ENCODE measurements around the gene SPG7. TPM values are rescaled to one million over a fixed set of nuclear protein-coding genes. Genes with fewer than 3 reads are reported as not detected.

SPG7 gene
- polyA plus RNA-seq, 2 of the 4 experiments (the other 2 are of a cell fraction) = 53.2 to 73.2 TPM

GRCh38 chr16:89605186-89605970 lies 97.2 kb downstream of the SPG7 start:
- CTCF ChIA-PET = interaction anchor here (1.0 to 2.1 kb wide), 3 partner anchors 10 to 62 kb away, joined by 3 to 14 read pairs (median 4); no protein-coding TSS in a partner anchor
- Histone ChIP-seq H3K4me3 (no peak overlapping the region), H3K4me2 (no peak overlapping the region), H3K9me3 (no peaks in the 10 kb centered on the region), H3K4me1 (peaks cover 28% of the 10 kb centered on the region), H3K27ac (no peak overlapping the region)
- POLR2A ChIA-PET = no interaction called here
- no peak for DNase-seq (ENCODE audit: low read depth in 1 of 2, low spot score in 1 of 2)
- WGBS (ENCODE audit: missing lambda C conversion rate) = 86% methylated on average over 24 of the region's 34 CpGs
- TF ChIP-seq RFX5 (IDR thresholded peaks at IDR 0.05) (no peak), MAZ (IDR thresholded peaks at IDR 0.05; ENCODE audit: borderline replicate concordance, low read depth, low read length) (no peak), TFCP2L1 (CRISPR knock-in tag; IDR thresholded peaks at IDR 0.05) (no peak), HOXA7 (CRISPR knock-in tag; IDR thresholded peaks at IDR 0.05) (no peak), TP53 (CRISPR knock-in tag; IDR thresholded peaks at IDR 0.05) (no peak), E2F6 (IDR thresholded peaks at IDR 0.05; ENCODE audit: borderline replicate concordance, low read depth) (no peak), ZSCAN20 (CRISPR knock-in tag; IDR thresholded peaks at IDR 0.05) (no peak), POLR2AphosphoS2 (conservative IDR thresholded peaks at IDR 0.05; ENCODE audit: low read length) (no peak), ZC3H11A (IDR thresholded peaks at IDR 0.05) (no peak), JUNB (IDR thresholded peaks at IDR 0.05) (no peak), PHF8 (IDR thresholded peaks at IDR 0.05; ENCODE audit: borderline replicate concordance, low read depth) (no peak), MAX (IDR thresholded peaks at IDR 0.05) (no peak), GATA3 (IDR thresholded peaks at IDR 0.05; ENCODE audit: borderline replicate concordance) (no peak), RNF2 (IDR thresholded peaks at IDR 0.05; ENCODE audit: borderline replicate concordance, low read depth) (no peak), BHLHE40 (IDR thresholded peaks at IDR 0.05; ENCODE audit: low read depth, low read length) (no peak), PBX3 (IDR thresholded peaks at IDR 0.05) (no peak)
- TF ChIP-seq, protein P1, sequence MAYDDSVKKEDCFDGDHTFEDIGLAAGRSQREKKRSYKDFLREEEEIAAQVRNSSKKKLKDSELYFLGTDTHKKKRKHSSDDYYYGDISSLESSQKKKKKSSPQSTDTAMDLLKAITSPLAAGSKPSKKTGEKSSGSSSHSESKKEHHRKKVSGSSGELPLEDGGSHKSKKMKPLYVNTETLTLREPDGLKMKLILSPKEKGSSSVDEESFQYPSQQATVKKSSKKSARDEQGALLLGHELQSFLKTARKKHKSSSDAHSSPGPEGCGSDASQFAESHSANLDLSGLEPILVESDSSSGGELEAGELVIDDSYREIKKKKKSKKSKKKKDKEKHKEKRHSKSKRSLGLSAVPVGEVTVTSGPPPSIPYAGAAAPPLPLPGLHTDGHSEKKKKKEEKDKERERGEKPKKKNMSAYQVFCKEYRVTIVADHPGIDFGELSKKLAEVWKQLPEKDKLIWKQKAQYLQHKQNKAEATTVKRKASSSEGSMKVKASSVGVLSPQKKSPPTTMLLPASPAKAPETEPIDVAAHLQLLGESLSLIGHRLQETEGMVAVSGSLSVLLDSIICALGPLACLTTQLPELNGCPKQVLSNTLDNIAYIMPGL (CRISPR knock-in tag; IDR thresholded peaks at IDR 0.05; ENCODE audit: borderline replicate concordance) = no peak
- TF ChIP-seq, protein P2, sequence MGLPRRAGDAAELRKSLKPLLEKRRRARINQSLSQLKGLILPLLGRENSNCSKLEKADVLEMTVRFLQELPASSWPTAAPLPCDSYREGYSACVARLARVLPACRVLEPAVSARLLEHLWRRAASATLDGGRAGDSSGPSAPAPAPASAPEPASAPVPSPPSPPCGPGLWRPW (IDR thresholded peaks at IDR 0.05) = no peak
- ATAC-seq = no peak
- FAIRE-seq = no peak

DNA sequence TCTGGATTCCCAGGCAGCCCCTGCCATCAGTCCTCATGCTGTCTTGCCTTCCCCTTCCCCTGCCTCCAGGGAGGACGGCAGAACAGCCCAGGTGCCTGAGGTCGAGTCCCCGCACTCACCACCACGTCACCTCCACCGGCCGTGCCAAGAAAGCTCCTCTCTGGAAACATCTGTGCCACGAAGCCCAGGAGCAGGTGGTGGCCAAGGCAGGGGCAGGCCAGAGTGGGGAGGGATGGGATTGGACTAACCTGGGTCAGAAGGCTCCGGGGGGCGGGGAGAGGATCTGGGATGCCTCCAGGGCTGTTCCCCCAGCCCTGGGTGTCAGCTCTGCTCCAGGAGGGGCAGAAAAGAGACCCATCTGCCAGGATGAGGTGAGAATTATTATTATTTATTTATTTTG lies 97.8 kb downstream of the SPG7 start:
- Histone ChIP-seq H3K4me3 (no peak overlapping the region), H3K4me1 (peaks cover 28% of the 10 kb centered on the region), H3K27ac (no peak overlapping the region), H3K9me3 (no peaks in the 10 kb centered on the region), H3K4me2 (no peak overlapping the region)
- FAIRE-seq (no peak), DNase-seq (ENCODE audit: low read depth in 1 of 2, low spot score in 1 of 2) (no peak), ATAC-seq (no peak)
- ChIA-PET POLR2A (no interaction called here), CTCF (interaction anchor here (1.0 to 2.1 kb wide), 3 partner anchors 9 to 61 kb away, joined by 3 to 14 read pairs (median 4); no protein-coding TSS in a partner anchor)
- WGBS (ENCODE audit: missing lambda C conversion rate) = 88% methylated on average over 9 of the region's 9 CpGs
- TF ChIP-seq POLR2AphosphoS2 (conservative IDR thresholded peaks at IDR 0.05; ENCODE audit: low read length) (no peak), TP53 (CRISPR knock-in tag; IDR thresholded peaks at IDR 0.05) (no peak), JUNB (IDR thresholded peaks at IDR 0.05) (no peak), HOXB5 (CRISPR knock-in tag; IDR thresholded peaks at IDR 0.05) (no peak), GATA3 (IDR thresholded peaks at IDR 0.05; ENCODE audit: borderline replicate concordance) (no peak), HDAC2 (IDR thresholded peaks at IDR 0.05) (no peak), MAX (IDR thresholded peaks at IDR 0.05) (no peak), ZNF302 (CRISPR knock-in tag; IDR thresholded peaks at IDR 0.05) (no peak), ZC3H11A (IDR thresholded peaks at IDR 0.05) (no peak), MAZ (IDR thresholded peaks at IDR 0.05; ENCODE audit: borderline replicate concordance, low read depth, low read length) (no peak), EHF (CRISPR knock-in tag; IDR thresholded peaks at IDR 0.05) (no peak), RFX5 (IDR thresholded peaks at IDR 0.05) (no peak), FOXS1 (CRISPR knock-in tag; IDR thresholded peaks at IDR 0.05) (no peak), CTCF (IDR thresholded peaks at IDR 0.05) (no peak)
- TF ChIP-seq, protein P1 (CRISPR knock-in tag; IDR thresholded peaks at IDR 0.05; ENCODE audit: borderline replicate concordance) = no peak
- TF ChIP-seq, protein P3, sequence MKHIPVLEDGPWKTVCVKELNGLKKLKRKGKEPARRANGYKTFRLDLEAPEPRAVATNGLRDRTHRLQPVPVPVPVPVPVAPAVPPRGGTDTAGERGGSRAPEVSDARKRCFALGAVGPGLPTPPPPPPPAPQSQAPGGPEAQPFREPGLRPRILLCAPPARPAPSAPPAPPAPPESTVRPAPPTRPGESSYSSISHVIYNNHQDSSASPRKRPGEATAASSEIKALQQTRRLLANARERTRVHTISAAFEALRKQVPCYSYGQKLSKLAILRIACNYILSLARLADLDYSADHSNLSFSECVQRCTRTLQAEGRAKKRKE (CRISPR knock-in tag; IDR thresholded peaks at IDR 0.05; ENCODE audit: low read depth) = no peak
- TF ChIP-seq, protein P2 (IDR thresholded peaks at IDR 0.05) = no peak
